Subcutaneous adipose tissue (tissue), 4 donors: ENCODE measurements around the gene APOL1. TPM values are rescaled to one million over a fixed set of nuclear protein-coding genes. Genes with fewer than 3 reads are reported as not detected.

Experiments
- CTCF ChIP-seq: fragments of 450-650 bp; IDR thresholded peaks from one replicate; pipeline ENCODE4 v1.5.1; 2016; ENCODE audit warnings: low read depth, mild to moderate bottlenecking, control low read depth, antibody characterized with exemption, moderate library complexity
- total RNA-seq, 4 donors: library from RNA; depleted of rRNA; stranded (reverse); fragments of >200 nt; gene quantifications; one replicate each; pipeline ENCODE4 v1.1.0, GENCODE V29; 2016

APOL1 gene
- total RNA-seq, 4 donors from 2014 or later: 7.5 to 53.5 (median 18.9) TPM

- TF ChIP-seq CTCF: no peak
Measured at GRCh38 chr22:36302439-36303114, 49.6 kb downstream of the APOL1 start.

GRCh38 chr22:36303115-36303467 is 50.2 kb downstream of the APOL1 start:
- no peak for TF ChIP-seq CTCF

- no peak for TF ChIP-seq CTCF
Measured at GRCh38 chr22:36303874-36304273, 50.9 kb downstream of the APOL1 start.

- no peak for TF ChIP-seq CTCF
Measured at GRCh38 chr22:36304429-36304828, 51.5 kb downstream of the APOL1 start.

- TF ChIP-seq CTCF: no peak
Measured at GRCh38 chr22:36305813-36306212, 52.9 kb downstream of the APOL1 start.

GRCh38 chr22:36306227-36306626 is 53.3 kb downstream of the APOL1 start:
- TF ChIP-seq CTCF: no peak

GRCh38 chr22:36308880-36309279 is 55.9 kb downstream of the APOL1 start:
- TF ChIP-seq CTCF: no peak
